ENCODE measurements around the gene THOC6. TPM values are rescaled to one million over a fixed set of nuclear protein-coding genes. Genes with fewer than 3 reads are reported as not detected.

THOC6 gene
- polyA plus RNA-seq, 1 experiment: 14.5 TPM

GRCh38 chr16:2976673-2977072 is 47.2 kb upstream of the THOC6 start:
- H3K9me3 ChIP-seq (ENCODE audit: control insufficient read depth, insufficient read depth, low read length): peaks cover 5% of the 10 kb centered on the region; the same call in 1 of the 2 replicates
- no peak overlapping the region for H3K27ac ChIP-seq (ENCODE audit: low read depth, low read length)
- H3K4me3 ChIP-seq (ENCODE audit: low read depth, low read length): no peak overlapping the region
- no peak for TF ChIP-seq CTCF (IDR thresholded peaks at IDR 0.05; ENCODE audit: low read depth, low read length)
- no peaks in the 10 kb centered on the region for H3K27me3 ChIP-seq (ENCODE audit: control insufficient read depth, insufficient read depth, low read length)
- DNase-seq (ENCODE audit: low read depth, low spot score): no peak
- ChIA-PET CTCF (no interaction called here), POLR2A (no interaction called here)

- Histone ChIP-seq H3K9me3 (ENCODE audit: control insufficient read depth, insufficient read depth, low read length) (peaks cover 5% of the 10 kb centered on the region; the same call in 1 of the 2 replicates), H3K4me3 (ENCODE audit: low read depth, low read length) (no peak overlapping the region), H3K27me3 (ENCODE audit: control insufficient read depth, insufficient read depth, low read length) (no peaks in the 10 kb centered on the region), H3K27ac (ENCODE audit: low read depth, low read length) (no peak overlapping the region)
- POLR2A ChIA-PET: no interaction called here
- CTCF ChIA-PET: interaction anchor here (0.6 kb wide), 2 partner anchors 25 to 305 kb away, joined by 4 to 5 read pairs; no protein-coding TSS in a partner anchor
- no peak for DNase-seq (ENCODE audit: low read depth, low spot score)
- no peak for TF ChIP-seq CTCF (IDR thresholded peaks at IDR 0.05; ENCODE audit: low read depth, low read length)
These were observed 46.4 kb upstream of the THOC6 start for GRCh38 chr16:2977440-2977839.

GRCh38 chr16:2979669-2980226 is 44.1 kb upstream of the THOC6 start:
- Histone ChIP-seq H3K27ac (ENCODE audit: low read depth, low read length) (no peak overlapping the region), H3K27me3 (ENCODE audit: control insufficient read depth, insufficient read depth, low read length) (no peaks in the 10 kb centered on the region), H3K4me3 (ENCODE audit: low read depth, low read length) (peak overlapping the region; percentile 80), H3K9me3 (ENCODE audit: control insufficient read depth, insufficient read depth, low read length) (peaks cover 5% of the 10 kb centered on the region; the same call in 1 of the 2 replicates)
- ChIA-PET POLR2A (interaction anchor here (0.5 to 2.1 kb wide), 4 partner anchors 10 to 74 kb away, joined by 3 to 10 read pairs (median 8); partner anchors contain the start of genes PAQR4 and TNFRSF12A), CTCF (no interaction called here)
- DNase-seq (ENCODE audit: low read depth, low spot score): no peak
- no peak for TF ChIP-seq CTCF (IDR thresholded peaks at IDR 0.05; ENCODE audit: low read depth, low read length)

- Histone ChIP-seq H3K9me3 (ENCODE audit: control insufficient read depth, insufficient read depth, low read length) (peaks cover 5% of the 10 kb centered on the region; the same call in 1 of the 2 replicates), H3K27me3 (ENCODE audit: control insufficient read depth, insufficient read depth, low read length) (no peaks in the 10 kb centered on the region), H3K27ac (ENCODE audit: low read depth, low read length) (peak within 1 kb of the TSS; percentile 61), H3K4me3 (ENCODE audit: low read depth, low read length) (peak within 1 kb of the TSS; percentile 80)
- ChIA-PET CTCF (interaction anchor here (0.6 to 1.2 kb wide), 2 partner anchors 7 to 48 kb away, joined by 3 to 11 read pairs; no protein-coding TSS in a partner anchor), POLR2A (interaction anchor here (0.5 to 2.1 kb wide), 5 partner anchors 11 to 75 kb away, joined by 3 to 10 read pairs (median 6); partner anchors contain the start of genes PAQR4 and TNFRSF12A)
- DNase-seq (ENCODE audit: low read depth, low spot score): peak; percentile 38
- no peak for TF ChIP-seq CTCF (IDR thresholded peaks at IDR 0.05; ENCODE audit: low read depth, low read length)
These were observed 43.3 kb upstream of the THOC6 start, which contains the start of gene PKMYT1 for GRCh38 chr16:2980227-2981176. PKMYT1 (minus strand) TSS chr16:2980446; CDS start chr16:2979657, 789 bp downstream.
